Measurements from ENCODE around the gene RAB7A.
A peak's percentile ranks its signal among the peaks of the same experiment; 100 is the strongest.

RAB7A gene

GRCh38 chr3:128788268-128788869, 62.4 kb downstream of the RAB7A start:
- DNase-seq (ENCODE audit: low read depth in 3 of 3), result no peak

GRCh38 chr3:128794067-128794768, 68.2 kb downstream of the RAB7A start:
- DNase-seq (ENCODE audit: low read depth in 3 of 3), result peak; percentile 27 to 48 (median 35)

GRCh38 chr3:128794770-128795649, 69.0 kb downstream of the RAB7A start:
- DNase-seq (ENCODE audit: low read depth in 3 of 3), result peak; percentile 47 to 51 (median 47)

GRCh38 chr3:128799653-128800052, 73.7 kb downstream of the RAB7A start:
- DNase-seq (ENCODE audit: low read depth in 3 of 3), result no peak

- peak in 2 of 3 experiments; percentile 26 to 70 for DNase-seq (ENCODE audit: low read depth in 3 of 3)
These were observed 74.5 kb downstream of the RAB7A start for GRCh38 chr3:128800241-128801187.

GRCh38 chr3:128801779-128802380, 75.9 kb downstream of the RAB7A start:
- DNase-seq (ENCODE audit: low read depth in 3 of 3), result no peak

- DNase-seq (ENCODE audit: low read depth in 3 of 3), result no peak
These were observed 77.3 kb downstream of the RAB7A start for GRCh38 chr3:128803307-128803706.

GRCh38 chr3:128804017-128804810, 78.2 kb downstream of the RAB7A start:
- DNase-seq (ENCODE audit: low read depth in 3 of 3), result peak; percentile 48 to 61 (median 57)

- DNase-seq (ENCODE audit: low read depth in 3 of 3), result no peak
These were observed 78.8 kb downstream of the RAB7A start for GRCh38 chr3:128804811-128805155.

- DNase-seq (ENCODE audit: low read depth in 3 of 3), result no peak
These were observed 79.8 kb downstream of the RAB7A start for GRCh38 chr3:128805772-128806171.

- DNase-seq (ENCODE audit: low read depth in 3 of 3), result no peak
These were observed 80.6 kb downstream of the RAB7A start for GRCh38 chr3:128806588-128806987.

- DNase-seq (ENCODE audit: low read depth in 3 of 3), result no peak
These were observed 81.3 kb downstream of the RAB7A start for GRCh38 chr3:128807186-128807830.

GRCh38 chr3:128808672-128809071, 82.7 kb downstream of the RAB7A start:
- DNase-seq (ENCODE audit: low read depth in 3 of 3), result no peak

GRCh38 chr3:128813097-128813496, 87.1 kb downstream of the RAB7A start:
- no peak for DNase-seq (ENCODE audit: low read depth in 3 of 3)

- DNase-seq (ENCODE audit: low read depth in 3 of 3), result no peak
These were observed 88.1 kb downstream of the RAB7A start for GRCh38 chr3:128814060-128814459.

- DNase-seq (ENCODE audit: low read depth in 3 of 3), result no peak
These were observed 88.7 kb downstream of the RAB7A start for GRCh38 chr3:128814519-128815317.

- DNase-seq (ENCODE audit: low read depth in 3 of 3), result no peak
These were observed 89.5 kb downstream of the RAB7A start for GRCh38 chr3:128815318-128816064.

- no peak for DNase-seq (ENCODE audit: low read depth in 3 of 3)
These were observed 92.3 kb downstream of the RAB7A start for GRCh38 chr3:128818186-128818787.
